ENCODE measurements around the gene NAA40. TPM values are rescaled to one million over a fixed set of nuclear protein-coding genes. Genes with fewer than 3 reads are reported as not detected.
"Not testable (repeated sequence)": the region's sequence is repeated elsewhere in the genome, so short reads cannot be mapped to it uniquely, and the experiment has no call there.

NAA40 gene
- total RNA-seq, 1 experiment from 2014 or later, result 44.2 TPM

DNA sequence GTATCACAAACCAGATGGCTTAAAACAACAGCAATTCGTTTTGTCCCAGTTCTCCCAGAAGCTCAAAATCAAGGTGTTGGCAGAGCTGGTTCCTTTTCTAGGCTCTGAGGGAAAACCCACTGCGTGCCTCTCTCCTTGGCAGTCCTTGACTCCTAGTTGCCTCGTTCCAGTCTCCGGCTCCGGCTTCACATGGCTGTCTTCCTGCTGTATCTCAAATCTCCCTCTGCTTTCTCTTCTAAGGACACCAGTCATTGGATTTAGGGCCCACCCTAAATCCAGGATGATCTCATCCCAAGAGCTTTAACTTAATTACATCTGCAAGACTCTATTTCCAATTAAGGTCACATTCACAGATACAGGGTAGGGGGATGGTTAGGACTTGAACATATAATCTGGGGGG, 9.2 kb upstream of the NAA40 start:
- in situ Hi-C loops (cut with HindIII; ENCODE audit: low sequenced_read_pairs), result no loop called here
- no peak for DNase-seq (ENCODE audit: low spot score)

DNA sequence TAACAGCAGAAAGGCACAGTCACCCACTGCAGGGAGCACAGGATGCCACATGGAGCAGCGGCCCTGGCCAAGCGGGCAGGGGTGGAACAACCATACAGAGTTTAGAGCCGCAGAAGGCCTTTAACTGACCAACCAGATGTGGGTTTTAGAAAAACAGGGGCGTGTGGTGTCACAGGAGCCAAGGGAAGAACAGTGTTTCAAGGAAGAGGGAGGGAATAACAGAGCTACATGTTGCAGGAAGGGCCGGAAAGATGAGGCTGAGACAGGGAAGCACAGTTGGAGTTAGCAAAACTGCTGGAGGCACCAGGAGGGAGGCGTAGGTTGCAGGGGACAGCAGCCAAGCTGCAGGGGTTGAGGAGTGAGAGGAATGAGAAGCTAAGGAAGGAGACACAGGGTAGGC, 7.8 kb upstream of the NAA40 start:
- DNase-seq (ENCODE audit: low spot score), result no peak
- in situ Hi-C loops (cut with HindIII; ENCODE audit: low sequenced_read_pairs), result no loop called here

DNA sequence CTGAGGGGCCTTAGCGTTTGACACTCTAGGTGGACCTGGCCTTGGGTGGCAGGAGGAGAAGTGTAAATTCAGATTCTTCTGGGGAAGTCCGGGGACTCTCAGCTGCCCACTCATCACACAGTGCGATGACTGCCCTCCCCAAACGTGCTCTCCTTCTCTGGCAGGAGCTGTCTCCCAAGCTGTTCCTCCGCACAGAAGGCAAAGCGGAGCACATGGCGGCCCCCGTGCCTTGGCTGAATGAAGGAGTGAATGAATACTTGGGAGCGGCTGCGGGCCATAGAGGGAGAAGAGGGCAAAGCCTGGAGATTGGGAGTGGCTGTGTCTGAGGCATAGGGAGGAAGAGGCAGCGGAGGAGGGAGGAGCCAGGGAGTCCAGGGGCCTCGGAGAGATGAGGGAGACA, 6.9 kb upstream of the NAA40 start:
- in situ Hi-C loops (cut with HindIII; ENCODE audit: low sequenced_read_pairs), result no loop called here
- DNase-seq (ENCODE audit: low spot score), result peak; percentile 63

DNA sequence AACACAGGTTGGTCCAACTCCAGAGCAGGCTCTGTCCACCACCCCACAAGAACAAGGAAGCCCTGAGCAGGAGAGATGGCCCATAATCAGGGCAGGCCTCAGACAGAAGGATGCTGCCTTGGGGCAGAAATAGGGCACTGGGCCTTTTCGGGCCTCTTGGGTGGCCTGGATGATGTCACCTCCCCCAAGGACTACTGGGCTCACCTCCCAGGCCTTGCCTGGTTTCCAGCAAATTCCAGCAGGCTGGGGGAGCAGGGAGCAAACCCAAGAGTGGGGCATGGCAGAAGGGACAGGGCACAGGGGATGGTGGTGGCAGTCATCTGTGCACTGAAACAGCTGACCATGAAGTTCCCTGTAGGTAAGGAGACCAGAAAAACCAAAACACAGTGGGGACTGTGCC, 5.3 kb upstream of the NAA40 start:
- in situ Hi-C loops (cut with HindIII; ENCODE audit: low sequenced_read_pairs), result no loop called here

DNA sequence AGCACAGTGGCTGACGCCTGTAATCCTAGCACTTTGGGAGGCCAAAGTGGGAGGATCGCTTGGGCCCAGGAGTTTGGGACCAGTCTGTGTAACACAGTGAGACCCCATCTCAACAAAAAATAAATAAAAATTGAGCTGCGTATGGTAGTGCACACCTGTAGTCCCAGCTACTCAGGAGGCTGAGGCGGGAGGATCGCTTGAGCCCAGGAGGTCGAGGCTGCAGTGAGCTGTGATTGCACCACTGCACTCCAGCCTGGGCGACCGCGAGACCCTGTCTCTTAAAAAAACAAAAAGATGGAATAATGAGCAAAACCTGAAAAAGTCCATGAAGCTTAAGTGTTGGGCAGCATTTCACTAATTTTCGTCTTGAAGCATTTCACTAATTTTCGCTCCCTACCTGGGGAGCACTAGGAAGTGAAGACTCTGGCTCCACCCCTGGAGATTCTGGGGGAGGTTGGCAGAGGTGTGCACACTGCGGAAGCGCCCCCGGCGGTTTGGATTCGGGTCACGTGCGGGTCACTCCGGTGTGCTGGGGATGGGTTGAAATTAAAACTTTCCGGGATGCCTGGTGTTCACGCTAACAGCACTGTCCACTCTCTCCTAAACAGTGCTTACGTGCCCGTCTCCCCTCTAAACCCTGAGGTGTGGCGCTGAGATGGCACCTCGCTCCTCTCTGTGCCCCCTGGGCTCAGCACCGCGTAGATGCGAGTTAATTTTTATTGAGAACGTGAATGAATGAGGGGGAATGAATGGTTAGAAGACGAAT, 906 bp upstream of the NAA40 start:
- in situ Hi-C loops (cut with HindIII; ENCODE audit: low sequenced_read_pairs), result no loop called here
- DNase-seq (ENCODE audit: low spot score), result no peak

More for the DNA sequence above, 5.3 kb upstream of the NAA40 start:
- DNase-seq (ENCODE audit: low spot score), result no peak

DNA sequence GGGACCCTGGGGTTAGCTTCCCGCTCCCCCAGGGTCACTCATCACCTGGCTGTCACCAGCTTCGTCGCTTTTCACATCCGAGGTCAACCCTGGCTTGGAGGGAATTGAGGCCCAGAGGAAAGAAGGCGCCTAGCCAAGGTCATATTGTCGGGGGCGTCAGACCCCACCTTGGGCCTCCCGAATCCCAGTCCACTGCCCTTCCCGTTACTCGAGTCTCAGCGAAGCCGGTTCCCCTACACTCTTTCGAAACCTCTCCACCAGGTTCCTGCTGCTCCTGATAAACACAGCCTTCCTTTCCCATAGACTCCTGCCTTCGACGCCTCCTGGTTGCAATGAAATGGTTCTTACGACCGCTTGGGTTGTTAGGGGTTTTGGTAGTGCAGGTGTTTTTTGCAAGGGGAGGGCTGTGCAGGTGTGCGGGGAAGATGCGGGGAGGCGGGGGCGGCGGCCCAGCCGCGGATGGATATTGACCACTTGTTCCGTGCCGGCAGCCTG, 642 bp downstream of the NAA40 start:
- peak; percentile 30 for DNase-seq (ENCODE audit: low spot score)
- in situ Hi-C loops (cut with HindIII; ENCODE audit: low sequenced_read_pairs), result no loop called here

DNA sequence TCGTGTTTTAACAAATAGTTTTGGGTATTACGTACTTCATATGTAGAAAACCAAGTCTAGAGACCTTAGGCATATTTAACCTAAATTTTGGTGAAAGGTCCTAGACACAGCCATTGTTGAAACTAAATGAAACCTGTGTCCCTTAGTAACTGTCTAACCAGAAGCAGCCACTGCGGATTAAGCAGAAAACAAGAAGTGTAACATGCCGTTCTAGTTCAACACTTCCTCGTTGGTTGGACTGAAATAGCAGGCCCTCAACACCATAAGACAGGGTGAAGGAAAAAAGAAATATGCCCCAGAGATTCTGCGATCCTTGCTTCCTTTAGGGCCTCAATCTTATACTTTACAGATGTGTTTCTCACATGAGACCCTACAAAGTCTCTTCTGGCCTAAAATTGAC, 2.0 kb downstream of the NAA40 start:
- DNase-seq (ENCODE audit: low spot score), result no peak
- in situ Hi-C loops (cut with HindIII; ENCODE audit: low sequenced_read_pairs), result no loop called here

DNA sequence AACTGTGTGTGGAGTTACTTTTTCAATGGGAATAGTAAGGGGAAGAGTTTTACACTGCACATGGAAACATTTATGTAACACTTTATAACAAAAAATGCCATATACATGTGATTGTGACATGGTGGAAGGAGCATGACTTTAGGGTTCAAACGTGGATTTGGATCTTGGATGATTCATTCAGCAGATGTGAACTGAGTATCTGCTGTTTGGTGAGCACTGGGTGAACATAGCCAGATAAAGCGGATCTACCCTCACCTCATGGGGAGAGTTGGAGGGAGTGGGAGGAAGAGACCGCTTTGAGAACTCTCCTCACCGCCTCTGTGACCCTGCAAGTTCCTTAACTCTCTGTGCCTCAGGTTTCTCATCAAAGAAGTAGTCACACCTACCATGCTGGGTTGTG, 3.1 kb downstream of the NAA40 start:
- in situ Hi-C loops (cut with HindIII; ENCODE audit: low sequenced_read_pairs), result no loop called here
- no peak for DNase-seq (ENCODE audit: low spot score)

DNA sequence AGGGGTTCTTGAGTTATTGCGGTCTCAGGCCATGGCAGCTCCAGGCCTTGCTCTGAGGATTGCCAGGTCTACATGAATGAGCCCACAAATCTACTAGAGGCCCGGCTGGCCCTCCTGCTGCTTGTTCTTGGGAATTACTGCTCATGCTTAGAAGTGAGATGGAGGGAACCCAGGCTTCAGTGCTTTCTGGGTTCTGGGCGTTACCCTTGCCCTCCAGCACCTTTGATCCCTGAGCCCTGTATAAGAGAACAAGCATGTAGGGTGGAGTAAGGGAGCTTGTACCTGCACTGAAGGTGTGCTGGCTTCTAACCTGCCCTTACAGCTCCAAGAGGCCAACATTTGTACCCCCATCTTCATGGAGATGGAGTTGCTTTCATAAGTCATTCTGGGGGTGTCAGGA, 4.0 kb downstream of the NAA40 start:
- in situ Hi-C loops (cut with HindIII; ENCODE audit: low sequenced_read_pairs), result no loop called here
- no peak for DNase-seq (ENCODE audit: low spot score)

DNA sequence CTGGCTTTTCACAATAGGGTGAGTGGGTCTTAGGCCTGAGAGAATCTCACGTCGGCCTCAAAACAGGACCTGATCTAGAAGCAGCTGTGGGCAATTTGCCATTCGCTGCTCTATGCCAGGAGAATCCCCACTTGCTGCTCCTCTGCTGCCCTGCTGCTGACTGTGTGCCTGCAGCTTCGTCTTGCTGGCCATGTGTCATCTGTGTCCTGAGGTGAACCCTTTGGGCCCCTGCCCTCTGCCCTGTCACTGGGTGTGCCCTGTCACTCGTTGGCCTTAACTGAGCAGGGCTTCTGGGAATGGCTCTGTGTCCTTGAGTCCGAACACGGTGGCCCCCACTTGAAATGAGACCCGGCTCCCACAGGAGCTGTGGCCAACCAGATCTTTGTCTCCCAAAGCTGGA, 6.2 kb downstream of the NAA40 start:
- DNase-seq (ENCODE audit: low spot score), result peak; percentile 61
- in situ Hi-C loops (cut with HindIII; ENCODE audit: low sequenced_read_pairs), result no loop called here

DNA sequence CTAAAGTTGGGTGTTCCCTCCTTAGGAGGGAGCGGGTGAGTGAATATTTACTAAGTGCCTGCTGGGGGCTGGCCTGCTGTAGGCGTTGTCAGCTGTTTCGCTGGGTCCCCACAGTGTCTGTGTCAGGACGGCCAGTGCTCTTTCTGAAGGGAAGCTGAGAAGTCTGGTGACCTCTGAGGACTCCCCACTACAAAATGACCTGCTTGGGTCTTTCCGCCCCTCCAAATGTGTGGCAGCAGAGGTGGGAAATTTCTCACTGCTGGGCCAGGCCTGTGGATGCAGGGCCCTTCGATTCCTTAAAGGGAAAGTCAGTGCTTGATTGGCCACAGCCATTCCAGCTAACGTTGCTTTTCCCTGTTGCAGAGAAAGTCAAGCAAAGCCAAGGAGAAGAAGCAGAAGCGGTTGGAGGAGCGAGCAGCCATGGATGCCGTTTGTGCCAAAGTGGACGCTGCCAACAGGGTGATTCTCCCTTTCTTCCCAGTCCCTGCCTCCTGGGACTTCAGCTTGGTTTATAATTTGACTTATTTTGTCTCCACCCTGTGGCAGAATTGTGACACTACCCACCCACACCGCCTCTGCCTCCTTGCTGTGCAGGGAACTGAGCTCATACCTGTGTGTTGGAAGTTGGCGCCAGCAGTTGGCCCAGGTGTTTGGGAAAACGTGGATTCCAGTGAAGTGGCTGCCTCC, 6.8 kb downstream of the NAA40 start:
- in situ Hi-C loops (cut with HindIII; ENCODE audit: low sequenced_read_pairs), result no loop called here
- peak; percentile 88 for DNase-seq (ENCODE audit: low spot score)

DNA sequence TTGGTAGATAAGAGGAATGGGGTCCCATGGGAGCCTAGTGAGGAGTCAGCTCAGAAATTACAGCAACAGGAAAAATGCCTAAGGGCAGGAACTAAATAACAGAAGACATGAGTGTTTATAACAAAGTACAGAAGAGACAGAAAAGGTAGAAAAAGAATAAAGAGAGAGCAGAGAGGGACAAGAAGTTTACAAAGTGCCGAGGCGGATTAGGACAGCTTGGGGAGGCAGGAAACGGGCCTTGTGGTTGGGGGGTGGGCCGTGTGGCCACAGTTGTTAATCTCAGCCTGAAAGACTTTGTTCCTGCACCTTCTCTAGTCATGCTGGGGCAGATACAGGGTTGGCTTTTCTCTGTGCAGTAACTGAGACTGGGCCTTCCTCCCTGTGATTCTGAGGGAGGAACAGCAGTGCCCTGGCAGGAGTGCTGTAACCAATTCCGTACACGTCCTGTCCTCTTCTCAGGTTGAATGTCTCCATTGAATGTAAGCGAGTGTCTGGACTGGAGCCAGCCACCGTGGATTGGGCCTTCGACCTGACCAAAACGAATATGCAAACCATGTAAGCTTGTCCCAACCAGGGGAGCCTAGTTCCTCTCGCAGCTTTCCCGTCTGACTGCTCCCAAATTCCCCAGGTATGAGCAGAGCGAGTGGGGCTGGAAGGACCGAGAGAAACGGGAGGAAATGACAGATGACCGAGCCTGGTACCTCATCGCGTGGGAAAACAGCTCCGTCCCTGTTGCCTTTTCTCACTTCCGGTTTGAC, 13.2 kb downstream of the NAA40 start:
- no peak for DNase-seq (ENCODE audit: low spot score)
- in situ Hi-C loops (cut with HindIII; ENCODE audit: low sequenced_read_pairs), result no loop called here

DNA sequence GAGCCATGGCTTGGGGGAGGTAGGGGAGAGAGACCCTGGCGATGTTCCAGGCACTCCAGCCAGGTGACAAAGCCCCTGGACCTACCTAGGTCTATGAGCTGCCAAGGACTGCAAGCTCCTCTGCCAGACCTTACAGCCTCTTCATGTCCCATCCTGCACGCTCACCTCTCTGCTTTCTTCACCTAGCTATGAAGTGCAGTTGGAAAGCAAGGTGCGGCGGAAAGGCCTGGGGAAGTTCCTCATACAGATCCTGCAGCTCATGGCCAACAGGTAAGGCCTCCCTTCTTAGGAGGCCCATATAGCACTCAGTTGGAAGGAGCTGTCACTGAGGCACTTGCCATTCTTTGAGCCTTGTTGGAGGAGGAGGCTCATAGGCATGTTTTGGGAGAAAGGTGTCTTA, 13.8 kb downstream of the NAA40 start:
- in situ Hi-C loops (cut with HindIII; ENCODE audit: low sequenced_read_pairs), result no loop called here
- DNase-seq (ENCODE audit: low spot score), result no peak

DNA sequence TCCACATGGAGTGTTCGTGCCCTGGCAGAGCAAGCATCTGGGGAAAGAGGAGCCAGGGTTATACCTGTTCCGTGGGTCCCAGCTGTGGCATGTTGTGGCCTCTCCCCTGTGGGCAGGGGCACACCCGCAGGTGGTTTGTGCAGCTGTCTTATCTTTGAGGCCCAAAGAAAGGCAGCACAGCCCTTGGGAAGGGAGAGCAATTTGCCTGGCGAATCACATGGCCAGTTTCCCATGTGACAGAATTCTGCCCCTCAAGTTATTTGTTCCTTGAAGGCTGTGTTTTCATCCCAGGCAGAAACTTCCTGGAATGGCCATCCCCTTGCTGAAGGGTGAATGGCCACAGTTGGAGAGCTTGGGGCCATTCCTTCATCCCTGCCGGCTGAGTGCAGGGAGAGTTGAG, 19.2 kb downstream of the NAA40 start:
- in situ Hi-C loops (cut with HindIII; ENCODE audit: low sequenced_read_pairs), result no loop called here
- no peak for DNase-seq (ENCODE audit: low spot score)

DNA sequence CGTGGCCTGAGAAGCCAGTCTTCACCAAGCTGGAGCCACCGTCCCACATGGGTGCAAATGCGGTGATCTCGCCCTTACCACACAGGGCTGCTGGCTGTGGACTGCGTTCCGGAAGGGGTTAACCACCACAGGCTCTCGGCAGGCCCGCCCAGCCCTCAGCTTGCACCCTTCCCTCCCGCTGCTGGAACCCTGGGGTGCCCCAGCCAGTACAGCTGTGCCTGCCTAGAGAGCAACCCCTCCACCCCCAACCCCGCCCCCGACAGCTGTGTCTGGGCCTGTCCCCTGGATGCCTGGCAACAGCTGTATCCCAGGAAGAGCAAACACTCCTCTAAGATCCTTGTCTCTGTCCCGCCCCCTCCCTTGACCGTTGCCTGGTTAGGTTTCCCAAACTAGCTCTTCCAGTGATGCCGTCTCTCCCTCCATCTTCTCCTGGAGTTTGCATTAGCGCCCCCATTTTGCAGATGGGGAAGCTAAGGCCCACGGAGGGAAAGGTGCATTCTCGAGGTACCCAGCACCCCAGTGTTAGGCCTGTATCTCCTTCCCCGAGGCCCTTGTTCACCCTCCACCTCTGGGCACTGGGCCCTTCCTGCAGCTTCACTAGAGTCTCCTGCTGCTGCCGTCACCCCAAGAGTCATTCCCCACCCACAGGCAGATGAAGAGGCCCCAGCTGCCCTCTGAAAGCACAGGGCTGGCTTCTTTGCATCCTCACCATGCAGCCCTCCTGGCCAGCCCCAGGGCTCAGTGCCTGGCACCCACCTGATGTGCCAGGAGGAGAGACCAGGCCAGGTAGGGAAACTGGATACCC, 23.0 kb downstream of the NAA40 start:
- in situ Hi-C loops (cut with HindIII; ENCODE audit: low sequenced_read_pairs), result no loop called here
- DNase-seq (ENCODE audit: low spot score), result no peak

DNA sequence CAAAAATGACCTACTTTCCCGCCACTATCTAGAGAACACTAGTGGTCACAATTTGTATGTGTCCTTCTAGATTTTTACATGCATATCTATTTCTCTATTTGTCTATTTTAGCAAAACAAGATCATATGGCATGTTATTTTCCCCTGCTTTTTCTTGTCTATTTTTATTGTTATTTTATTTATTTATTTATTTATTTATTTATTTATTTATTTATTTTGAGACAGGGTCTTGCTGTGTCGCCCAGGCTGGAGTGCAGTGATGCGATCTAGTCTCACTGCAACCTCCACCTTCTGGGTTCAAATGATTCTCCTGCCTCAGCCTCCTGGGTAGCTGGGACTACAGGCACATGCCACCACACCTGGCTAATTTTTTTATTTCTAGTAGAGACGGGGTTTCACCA, 25.1 kb downstream of the NAA40 start:
- DNase-seq (ENCODE audit: low spot score); in situ Hi-C loops (cut with HindIII; ENCODE audit: low sequenced_read_pairs): not testable (repeated sequence)

DNA sequence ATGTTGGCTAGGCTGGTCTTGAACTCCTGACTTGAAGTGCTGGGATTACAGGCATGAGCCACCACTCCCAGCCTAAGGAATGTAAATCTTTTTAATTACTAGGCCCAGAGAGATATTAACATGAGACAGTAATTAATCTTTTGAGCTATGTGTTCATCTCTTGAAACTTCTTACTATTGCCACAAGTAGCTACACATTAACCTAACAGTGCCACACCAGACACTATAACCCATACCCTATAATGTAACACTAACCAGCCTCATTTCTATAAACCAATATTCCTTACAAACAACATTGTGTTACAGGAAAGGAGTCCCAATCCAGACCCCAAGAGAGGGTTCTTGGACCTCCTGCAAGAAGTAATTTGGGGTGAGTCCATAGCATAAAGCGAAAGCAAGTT, 27.6 kb downstream of the NAA40 start:
- no peak for DNase-seq (ENCODE audit: low spot score)
- in situ Hi-C loops (cut with HindIII; ENCODE audit: low sequenced_read_pairs), result no loop called here

DNA sequence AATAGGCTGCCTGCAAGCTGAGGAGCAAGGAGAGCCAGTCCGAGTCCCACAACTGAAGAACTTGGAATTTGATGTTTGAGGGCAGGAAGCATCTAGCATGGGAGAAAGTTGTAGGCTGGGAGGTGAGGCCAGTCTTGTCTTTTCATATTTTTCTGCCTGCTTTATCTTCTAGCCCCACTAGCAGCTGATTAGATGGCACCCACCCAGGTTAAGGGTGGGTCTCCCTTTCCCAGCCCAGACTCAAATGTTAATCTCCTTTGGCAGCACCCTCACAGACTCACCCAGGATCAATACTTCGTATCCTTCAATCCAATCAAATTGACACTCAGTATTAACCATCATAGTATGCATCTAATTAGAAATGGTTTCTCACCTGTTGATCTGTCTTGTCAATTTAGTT, 30.7 kb downstream of the NAA40 start:
- in situ Hi-C loops (cut with HindIII; ENCODE audit: low sequenced_read_pairs), result no loop called here
- no peak for DNase-seq (ENCODE audit: low spot score)

DNA sequence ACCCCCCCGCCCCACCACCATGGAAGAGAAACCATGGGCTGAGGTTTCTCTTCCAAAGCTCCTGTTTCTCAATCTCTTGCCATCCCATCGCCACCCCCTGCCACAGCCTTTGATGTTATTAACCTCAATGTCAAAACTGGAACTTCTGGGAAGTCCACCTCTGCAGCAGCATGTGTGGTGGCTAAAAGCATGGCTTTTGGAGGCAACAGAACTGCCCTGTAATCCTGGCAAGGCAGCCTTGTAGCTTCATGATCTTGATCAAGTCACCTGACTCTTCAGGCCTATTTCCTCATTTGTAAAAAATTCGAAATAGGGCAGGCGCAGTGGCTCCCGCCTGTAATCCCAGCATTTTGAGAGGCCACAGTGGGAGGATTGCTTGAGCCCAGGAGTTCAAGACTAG, 32.1 kb downstream of the NAA40 start:
- DNase-seq (ENCODE audit: low spot score), result no peak
- in situ Hi-C loops (cut with HindIII; ENCODE audit: low sequenced_read_pairs), result no loop called here
